Lower leg skin (tissue), 3 donors: ENCODE data around the gene TMEM97.

Experiments used
- CTCF ChIP-seq, 3 donors: fragments of 450-650 bp; IDR thresholded peaks; one replicate each; pipeline ENCODE4 v1.5.1; 2016; ENCODE audit warnings: antibody characterized with exemption in 3 of 3, mild to moderate bottlenecking in 3 of 3, moderate library complexity in 2 of 3
- POLR2A ChIP-seq, 2 donors: fragments of 450-650 bp; IDR thresholded peaks; one replicate each; pipeline ENCODE4 v1.6.1; 2016 to 2017; ENCODE audit warnings: antibody characterized with exemption in 2 of 2, mild to moderate bottlenecking in 1 of 2, moderate library complexity in 1 of 2

GRCh38 chr17:28313841-28314240 lies 5.2 kb upstream of the TMEM97 start:
- no peak for TF ChIP-seq CTCF (IDR thresholded peaks at IDR 0.05)
- no peak for TF ChIP-seq POLR2A (IDR thresholded peaks at IDR 0.05)
